Activated naive CD4-positive, alpha-beta T cell treated with anti-CD3 and anti-CD28 coated beads, Interleukin-2, amount 10 ng/mL, durations not matched to agents 7 days and 5 days (primary cell): ENCODE data around the gene CNKSR3.
"Not testable (repeated sequence)": the region's sequence is repeated elsewhere in the genome, so short reads cannot be mapped to it uniquely, and the experiment has no call there.

Experiments
- CTCF ChIA-PET: fragments of 350-600 bp; sonication (Branson Sonifier 250); formaldehyde crosslinking; loops from one replicate; lab custom pipeline; 2021; ENCODE audit warnings: antibody characterized with exemption; lab: Charles Lee
- DNase-seq: peaks from one replicate; pipeline ENCODE4 v3.0.0-alpha.2; 2020
- H3K27ac Mint-ChIP-seq: one replicate; pipeline ENCODE4 v1.8.0; 2021; ENCODE audit warnings: mild to moderate bottlenecking, moderate library complexity, mixed read lengths
- H3K27me3 Mint-ChIP-seq: one replicate; pipeline ENCODE4 v1.8.0; 2021; ENCODE audit warnings: mild to moderate bottlenecking, mixed read lengths
- H3K36me3 Mint-ChIP-seq: one replicate; pipeline ENCODE4 v1.8.0; 2021; ENCODE audit warnings: mixed read lengths
- H3K4me1 Mint-ChIP-seq: one replicate; pipeline ENCODE4 v1.8.0; 2021; ENCODE audit warnings: mixed read lengths
- H3K4me3 Mint-ChIP-seq: one replicate; pipeline ENCODE4 v1.8.0; 2021; ENCODE audit warnings: mild to moderate bottlenecking, moderate library complexity, mixed read lengths
- H3K9me3 Mint-ChIP-seq: one replicate; pipeline ENCODE4 v1.8.0; 2021; ENCODE audit warnings: mixed read lengths

CNKSR3 gene

GRCh38 chr6:154510144-154510905 is at the start of gene CNKSR3:
CNKSR3 (minus strand) TSS chr6:154510685; CDS start chr6:154510114, 571 bp downstream.
- H3K27me3 Mint-ChIP-seq = peaks cover 56% of the 10 kb centered on the region
- no peaks in the 10 kb centered on the region for H3K9me3 Mint-ChIP-seq
- peak; percentile 41 for DNase-seq
- no peak within 1 kb of the TSS for H3K27ac Mint-ChIP-seq
- no peaks in the 10 kb centered on the region for H3K36me3 Mint-ChIP-seq
- CTCF ChIA-PET = no interaction called here
- H3K4me1 Mint-ChIP-seq = peaks cover 10% of the 10 kb centered on the region
- peak within 1 kb of the TSS; percentile 68 for H3K4me3 Mint-ChIP-seq

- CTCF ChIA-PET = no interaction called here
- Mint-ChIP-seq H3K27me3 (peaks cover 3% of the 10 kb centered on the region), H3K4me1 (no peaks in the 10 kb centered on the region)
These were observed 48.5 kb upstream of the CNKSR3 start for GRCh38 chr6:154558984-154559383.

GRCh38 chr6:154558513-154558912 is 48.0 kb upstream of the CNKSR3 start:
- Mint-ChIP-seq H3K9me3 (no peaks in the 10 kb centered on the region), H3K4me1 (no peaks in the 10 kb centered on the region), H3K4me3 (no peak overlapping the region), H3K36me3 (no peaks in the 10 kb centered on the region), H3K27me3 (peaks cover 3% of the 10 kb centered on the region), H3K27ac (no peak overlapping the region)
- DNase-seq = no peak
- CTCF ChIA-PET = interaction anchor here (0.7 kb wide), 1 partner anchor 38 kb away, joined by 3 read pairs; no protein-coding TSS in a partner anchor

More at GRCh38 chr6:154558984-154559383, 48.5 kb upstream of the CNKSR3 start:
- Mint-ChIP-seq H3K4me3 (no peak overlapping the region), H3K9me3 (no peaks in the 10 kb centered on the region), H3K27ac (peak overlapping the region; percentile 16), H3K36me3 (no peaks in the 10 kb centered on the region)
- DNase-seq = no peak

GRCh38 chr6:154555073-154555677 is 44.7 kb upstream of the CNKSR3 start:
- H3K27me3 Mint-ChIP-seq = peaks cover 3% of the 10 kb centered on the region
- H3K4me1 Mint-ChIP-seq = no peaks in the 10 kb centered on the region
- no peak for DNase-seq
- CTCF ChIA-PET = no interaction called here
- H3K4me3 Mint-ChIP-seq = no peak overlapping the region
- no peaks in the 10 kb centered on the region for H3K36me3 Mint-ChIP-seq
- no peaks in the 10 kb centered on the region for H3K9me3 Mint-ChIP-seq
- H3K27ac Mint-ChIP-seq = no peak overlapping the region

GRCh38 chr6:154554491-154554890 is 44.0 kb upstream of the CNKSR3 start:
- Mint-ChIP-seq H3K36me3 (no peaks in the 10 kb centered on the region), H3K4me1 (no peaks in the 10 kb centered on the region), H3K27me3 (peaks cover 3% of the 10 kb centered on the region), H3K4me3 (no peak overlapping the region), H3K9me3 (no peaks in the 10 kb centered on the region), H3K27ac (no peak overlapping the region)
- CTCF ChIA-PET = no interaction called here
- no peak for DNase-seq

- Mint-ChIP-seq H3K4me1 (no peaks in the 10 kb centered on the region), H3K9me3 (no peaks in the 10 kb centered on the region), H3K27ac (no peak overlapping the region), H3K36me3 (no peaks in the 10 kb centered on the region), H3K4me3 (no peak overlapping the region), H3K27me3 (no peaks in the 10 kb centered on the region)
- CTCF ChIA-PET = interaction anchor here (0.9 kb wide), 1 partner anchor 15 kb away, joined by 3 read pairs; no protein-coding TSS in a partner anchor
- no peak for DNase-seq
These were observed 40.3 kb upstream of the CNKSR3 start for GRCh38 chr6:154550779-154551178.

- H3K4me1 Mint-ChIP-seq = no peaks in the 10 kb centered on the region
- no peaks in the 10 kb centered on the region for H3K9me3 Mint-ChIP-seq
- H3K36me3 Mint-ChIP-seq = no peaks in the 10 kb centered on the region
- no peak overlapping the region for H3K4me3 Mint-ChIP-seq
- CTCF ChIA-PET = no interaction called here
- H3K27ac Mint-ChIP-seq = no peak overlapping the region
- no peaks in the 10 kb centered on the region for H3K27me3 Mint-ChIP-seq
- no peak for DNase-seq
These were observed 38.7 kb upstream of the CNKSR3 start for GRCh38 chr6:154549179-154549578.

GRCh38 chr6:154548130-154548830 is 37.8 kb upstream of the CNKSR3 start:
- H3K36me3 Mint-ChIP-seq = no peaks in the 10 kb centered on the region

GRCh38 chr6:154543628-154544027 is 33.1 kb upstream of the CNKSR3 start:
- Mint-ChIP-seq H3K4me1 (no peaks in the 10 kb centered on the region), H3K27ac (no peak overlapping the region), H3K36me3 (no peaks in the 10 kb centered on the region), H3K4me3 (no peak overlapping the region), H3K27me3 (no peaks in the 10 kb centered on the region), H3K9me3 (no peaks in the 10 kb centered on the region)
- CTCF ChIA-PET = no interaction called here
- no peak for DNase-seq

More at GRCh38 chr6:154548130-154548830, 37.8 kb upstream of the CNKSR3 start:
- Mint-ChIP-seq H3K9me3 (no peaks in the 10 kb centered on the region), H3K4me3 (no peak overlapping the region), H3K27ac (no peak overlapping the region), H3K27me3 (no peaks in the 10 kb centered on the region), H3K4me1 (no peaks in the 10 kb centered on the region)
- DNase-seq = no peak
- CTCF ChIA-PET = interaction anchor here (0.6 kb wide), 1 partner anchor 91 kb away, joined by 3 read pairs; no protein-coding TSS in a partner anchor

- no peaks in the 10 kb centered on the region for H3K27me3 Mint-ChIP-seq
- H3K9me3 Mint-ChIP-seq = no peaks in the 10 kb centered on the region
- no peak overlapping the region for H3K27ac Mint-ChIP-seq
- H3K4me1 Mint-ChIP-seq = no peaks in the 10 kb centered on the region
- CTCF ChIA-PET = no interaction called here
- DNase-seq = no peak
- H3K4me3 Mint-ChIP-seq = no peak overlapping the region
- H3K36me3 Mint-ChIP-seq = no peaks in the 10 kb centered on the region
These were observed 32.3 kb upstream of the CNKSR3 start for GRCh38 chr6:154542747-154543146.

- H3K27ac Mint-ChIP-seq, H3K36me3 Mint-ChIP-seq, H3K27me3 Mint-ChIP-seq, H3K4me1 Mint-ChIP-seq, H3K9me3 Mint-ChIP-seq, H3K4me3 Mint-ChIP-seq, DNase-seq, CTCF ChIA-PET: not testable (repeated sequence)
These were observed 31.4 kb upstream of the CNKSR3 start for GRCh38 chr6:154541837-154542236.

GRCh38 chr6:154539593-154540269 is 29.2 kb upstream of the CNKSR3 start:
- DNase-seq = no peak
- Mint-ChIP-seq H3K4me3 (no peak overlapping the region), H3K27ac (no peak overlapping the region), H3K27me3 (no peaks in the 10 kb centered on the region), H3K9me3 (no peaks in the 10 kb centered on the region), H3K36me3 (no peaks in the 10 kb centered on the region), H3K4me1 (no peaks in the 10 kb centered on the region)
- CTCF ChIA-PET = no interaction called here

- Mint-ChIP-seq H3K9me3 (no peaks in the 10 kb centered on the region), H3K36me3 (no peaks in the 10 kb centered on the region), H3K27me3 (no peaks in the 10 kb centered on the region), H3K27ac (no peak overlapping the region), H3K4me1 (no peaks in the 10 kb centered on the region), H3K4me3 (no peak overlapping the region)
- no peak for DNase-seq
- CTCF ChIA-PET = no interaction called here
These were observed 28.2 kb upstream of the CNKSR3 start for GRCh38 chr6:154538640-154539191.
